NCI-H69 (cell line): Measurements from ENCODE around the gene CDCA3.
"Not testable (repeated sequence)": the region's sequence is repeated elsewhere in the genome, so short reads cannot be mapped to it uniquely, and the experiment has no call there.

Experiments used
- DNase-seq: peaks from one replicate; lab custom pipeline; 2025; lab: John Stamatoyannopoulos, UW

Gene CDCA3

DNA sequence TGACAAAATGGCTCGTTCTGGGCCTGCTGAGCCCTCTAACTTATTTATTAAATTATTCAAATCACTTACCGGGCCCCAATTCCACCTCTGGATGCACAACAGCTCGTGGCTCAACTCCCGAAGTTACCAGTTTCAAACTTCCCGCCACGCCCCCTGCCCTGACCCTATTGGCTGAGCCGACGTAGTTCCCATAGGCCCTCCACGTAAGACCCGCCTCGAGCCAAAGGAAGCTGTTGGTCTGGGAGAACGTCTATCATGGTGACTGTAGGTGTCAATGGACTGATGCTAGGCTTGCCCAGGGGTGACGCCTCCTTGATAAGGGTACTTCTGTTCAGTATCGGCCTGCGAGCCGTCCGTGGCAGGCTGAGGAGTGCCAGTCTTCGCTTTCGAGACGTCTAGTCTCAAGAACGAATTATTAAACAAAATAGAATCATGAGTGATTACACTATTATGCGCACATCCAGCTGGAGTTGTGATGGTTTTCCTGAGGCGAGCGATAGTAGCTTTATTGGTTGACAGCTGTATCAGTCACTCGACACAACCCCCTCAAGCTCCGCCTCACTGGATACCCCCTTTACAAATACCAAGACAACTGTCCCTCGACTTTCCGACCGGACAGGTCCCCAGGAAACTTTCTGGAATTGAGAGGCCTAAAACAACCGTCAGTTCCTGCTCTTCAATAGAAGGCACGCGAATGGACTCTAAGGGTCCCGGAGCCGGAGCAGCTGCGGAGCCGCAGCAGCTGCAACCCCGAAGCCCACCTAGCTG lies at the start of gene CDCA3:
TSS of gene CDCA3 (minus strand) at position 134 of the 768 bp plus-strand sequence. CDS start 334 bp downstream, outside the sequence.
- DNase-seq, result peak; percentile 99

DNA sequence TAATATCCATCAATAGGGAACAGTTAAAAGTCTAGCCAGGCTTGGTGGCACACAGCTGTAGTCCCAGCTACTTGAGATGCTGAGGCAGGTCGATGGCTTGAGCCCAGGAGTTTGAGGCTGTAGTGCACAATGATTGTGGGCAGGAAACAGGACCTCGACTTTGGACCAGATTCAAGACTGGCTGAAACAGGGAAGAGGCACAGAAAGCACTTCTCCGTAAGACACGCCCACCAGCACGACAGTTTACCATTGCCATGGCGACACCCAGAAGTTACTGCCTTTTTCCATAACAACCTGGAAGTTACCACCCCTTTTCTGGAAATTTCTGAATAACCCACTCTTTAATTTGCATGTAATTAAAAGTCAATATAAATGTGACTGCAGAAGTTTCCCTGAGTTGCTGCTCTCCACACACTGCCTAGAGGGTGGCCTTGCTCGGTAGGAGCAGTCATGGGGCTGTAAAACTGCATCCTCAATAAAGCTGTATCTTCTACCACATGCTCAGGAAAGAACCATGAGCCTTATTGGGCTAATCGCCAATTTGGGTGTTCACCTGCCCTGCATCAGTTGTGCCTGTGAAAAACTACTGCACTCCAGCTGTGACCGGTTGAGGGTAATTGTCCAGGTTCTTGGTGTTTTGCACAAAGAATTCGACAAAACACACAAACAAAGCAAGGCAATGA lies 48.9 kb upstream of the CDCA3 start:
- DNase-seq, result peak; percentile 97

DNA sequence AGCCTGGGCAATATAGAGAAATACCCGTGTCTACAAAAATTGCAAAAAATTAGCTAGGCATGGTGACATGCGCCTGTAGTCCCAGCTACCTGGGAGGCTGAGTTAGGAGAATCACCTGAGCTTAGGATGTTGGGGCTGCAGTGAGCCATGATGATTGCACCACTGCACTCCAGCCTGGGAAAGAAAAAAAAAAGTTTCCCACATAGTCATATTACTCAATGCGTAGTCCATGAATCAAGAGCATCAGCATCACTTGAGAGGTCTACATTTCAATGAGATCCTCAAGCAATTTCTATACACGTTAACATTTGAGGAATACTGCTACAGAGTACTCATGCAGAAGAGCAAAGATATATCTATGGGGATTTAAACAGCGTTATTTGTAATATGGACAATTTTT lies 48.3 kb upstream of the CDCA3 start:
- DNase-seq, result no peak

- DNase-seq, result no peak
Observed at GRCh38 chr12:6896846-6897435, 45.9 kb upstream of the CDCA3 start.

GRCh38 chr12:6894321-6894720 lies 43.2 kb upstream of the CDCA3 start:
- no peak for DNase-seq

DNA sequence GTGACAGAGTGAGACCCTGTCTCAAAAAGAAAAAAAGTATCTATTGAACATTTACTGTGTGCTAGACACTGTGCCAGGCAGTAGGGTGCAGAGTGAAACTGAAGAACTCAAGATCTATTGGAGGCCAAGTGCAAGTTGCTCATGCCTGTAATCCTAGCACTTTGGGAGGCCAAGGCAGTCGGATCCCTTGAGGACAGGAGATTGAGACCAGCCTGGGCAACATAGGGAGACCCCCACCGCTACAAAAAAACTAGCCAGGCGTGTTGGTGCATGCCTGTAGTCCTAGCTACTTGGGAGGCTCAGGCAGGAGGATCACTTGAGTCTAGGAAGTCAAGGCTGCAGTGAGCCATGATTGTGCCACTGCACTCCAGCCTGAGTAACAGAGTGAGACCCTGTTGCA lies 41.6 kb upstream of the CDCA3 start:
- DNase-seq, result not testable (repeated sequence)

- DNase-seq, result no peak
Observed at GRCh38 chr12:6891646-6892001, 40.5 kb upstream of the CDCA3 start.

DNA sequence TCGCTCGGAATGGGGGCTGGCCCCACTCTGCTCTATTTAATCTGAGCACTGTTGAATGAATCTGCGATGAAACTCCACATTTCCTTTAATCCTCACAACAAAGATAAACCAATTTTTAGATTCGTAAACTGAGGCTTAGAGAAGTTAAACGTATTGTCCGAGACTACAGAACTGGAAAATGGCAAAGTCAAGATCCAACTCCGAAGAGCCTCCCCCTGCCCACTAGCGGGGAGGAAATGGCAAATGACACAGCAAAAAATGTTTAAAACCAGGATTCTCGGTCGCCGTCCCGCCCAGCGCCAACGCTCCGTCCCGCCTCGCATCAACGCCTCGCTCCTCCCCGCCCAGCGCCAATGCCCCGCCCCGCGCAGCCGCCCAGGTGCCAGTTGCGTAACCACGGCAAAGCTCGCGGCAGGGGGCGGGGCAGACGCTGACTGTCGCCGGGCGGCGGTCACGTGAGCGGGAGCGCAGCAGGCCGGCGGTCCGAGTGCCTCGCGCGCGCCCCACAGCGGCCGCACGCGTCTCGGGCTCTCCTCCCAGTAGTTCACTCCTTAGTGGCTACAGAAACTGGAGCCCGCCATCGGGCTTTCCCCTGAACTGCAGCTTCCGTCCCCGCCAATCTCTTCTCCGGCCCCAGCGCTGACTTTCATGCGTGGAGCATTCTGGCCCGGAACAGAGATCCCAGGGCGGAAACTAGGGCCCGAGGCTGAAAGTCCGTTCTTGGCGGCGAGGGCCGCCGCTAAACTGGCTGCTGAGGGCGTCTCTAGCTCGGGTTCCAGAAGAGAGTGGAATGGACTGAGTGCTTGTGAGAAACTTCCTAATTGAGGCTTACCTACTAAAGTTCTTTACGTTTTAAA lies 39.9 kb upstream of the CDCA3 start:
- peak; percentile 99 for DNase-seq

DNA sequence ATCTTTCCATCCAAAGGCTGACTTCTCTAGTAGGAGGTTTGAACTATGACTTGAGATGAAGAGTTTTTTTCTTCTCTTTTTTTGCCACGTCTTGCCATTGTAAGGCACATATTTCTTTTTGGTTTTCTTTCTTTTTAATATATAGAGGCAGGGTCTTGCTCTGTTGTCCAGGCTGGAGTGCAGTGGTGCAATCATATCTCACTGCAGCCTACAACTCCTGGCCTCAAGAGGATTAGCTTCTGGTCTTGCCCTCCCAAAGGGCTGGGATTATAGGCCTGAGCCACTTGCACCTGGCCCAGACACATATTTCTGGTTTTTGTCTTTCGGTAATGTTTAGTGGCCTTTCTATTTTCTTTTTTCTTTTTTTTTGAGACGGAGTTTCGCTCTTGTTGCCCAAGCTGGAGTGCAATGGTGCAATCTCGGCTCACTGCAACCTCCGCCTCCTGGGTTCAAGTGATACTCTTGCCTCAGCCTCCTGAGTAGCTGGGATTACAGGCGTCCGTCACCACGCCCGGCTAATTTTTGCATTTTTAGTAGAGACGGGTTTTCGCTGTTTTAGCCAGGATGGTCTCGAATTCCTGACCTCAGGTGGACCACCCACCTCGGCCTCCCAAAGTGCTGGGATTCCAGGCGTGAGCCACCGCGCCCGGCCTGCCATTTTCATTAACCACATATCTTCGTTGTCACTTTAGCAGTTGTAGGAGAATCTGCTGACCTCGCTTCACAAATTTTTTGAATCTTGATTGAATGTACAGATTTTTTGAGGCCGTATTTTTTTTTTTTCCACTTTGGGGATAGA lies 38.9 kb upstream of the CDCA3 start:
- DNase-seq, result not testable (repeated sequence)

- DNase-seq, result not testable (repeated sequence)
Observed at GRCh38 chr12:6888794-6889193, 37.7 kb upstream of the CDCA3 start.

DNA sequence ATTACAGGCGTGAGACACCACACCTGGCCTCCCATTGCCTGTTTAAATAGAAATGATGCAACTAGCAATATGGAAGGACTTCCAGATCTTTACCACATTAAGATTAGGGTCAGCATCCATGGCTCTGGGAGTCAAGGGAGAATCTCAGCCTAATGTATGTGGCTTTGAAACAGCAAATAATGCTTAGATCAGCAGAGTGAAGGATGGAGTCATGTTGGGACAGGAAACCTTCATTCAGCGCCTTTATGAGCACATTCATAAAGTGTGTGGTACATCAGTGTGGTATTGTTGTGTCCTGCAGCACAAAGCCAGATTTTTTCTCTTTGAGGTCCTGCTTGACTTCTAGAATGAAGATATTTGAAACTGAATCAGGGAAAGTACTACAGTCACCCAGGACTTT lies 37.3 kb upstream of the CDCA3 start:
- DNase-seq, result no peak

DNA sequence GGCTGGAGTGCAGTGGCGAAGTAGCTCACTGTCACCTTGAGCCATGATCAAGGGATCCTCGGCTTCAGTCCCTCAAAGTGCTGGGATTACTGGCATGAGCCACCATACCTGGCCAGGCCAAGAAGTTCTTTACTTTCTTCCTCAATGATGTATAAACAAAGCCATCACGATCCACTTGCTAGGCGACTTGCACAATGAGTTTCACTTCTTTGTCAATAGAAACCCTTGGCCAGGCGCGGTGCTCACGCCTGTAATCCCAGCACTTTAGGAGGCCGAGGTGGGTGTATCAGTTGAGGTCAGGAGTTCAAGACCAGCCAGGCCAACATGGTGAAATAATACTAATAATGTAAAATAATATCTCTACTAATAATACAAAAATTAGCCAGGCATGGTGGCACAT lies 36.4 kb upstream of the CDCA3 start:
- DNase-seq, result no peak

DNA sequence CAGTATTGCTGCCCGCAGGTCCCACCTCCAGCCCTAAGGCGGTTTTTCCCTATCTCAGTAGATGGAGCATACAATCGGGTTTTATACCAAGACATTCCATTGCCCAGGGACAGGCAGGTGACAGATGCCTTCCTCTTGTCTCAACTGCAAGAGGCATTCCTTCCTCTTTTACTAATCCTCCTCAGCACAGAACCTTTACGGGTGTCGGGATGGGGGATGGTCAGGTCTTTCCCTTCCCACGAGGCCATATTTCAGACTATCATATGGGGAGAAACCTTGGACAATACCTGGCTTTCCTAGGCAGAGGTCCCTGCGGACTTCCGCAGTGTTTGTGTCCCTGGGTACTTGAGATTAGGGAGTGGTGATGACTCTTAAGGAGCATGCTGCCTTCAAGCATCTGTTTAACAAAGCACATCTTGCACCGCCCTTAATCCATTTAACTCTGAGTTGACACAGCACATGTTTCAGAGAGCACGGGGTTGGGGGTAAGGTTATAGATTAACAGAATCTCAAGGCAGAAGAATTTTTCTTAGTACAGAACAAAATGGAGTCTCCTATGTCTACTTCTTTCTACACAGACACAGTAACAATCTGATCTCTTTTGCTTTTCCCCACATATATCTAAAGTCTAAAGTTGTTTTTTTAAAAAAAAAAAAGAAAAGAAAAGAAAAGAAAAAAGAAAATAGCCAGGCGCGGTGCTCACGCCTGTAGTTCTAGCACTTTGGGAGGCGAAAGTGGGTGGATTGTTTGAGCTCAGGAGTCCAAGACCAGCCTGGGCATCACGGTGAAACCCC lies 35.3 kb upstream of the CDCA3 start:
- not testable (repeated sequence) for DNase-seq

DNA sequence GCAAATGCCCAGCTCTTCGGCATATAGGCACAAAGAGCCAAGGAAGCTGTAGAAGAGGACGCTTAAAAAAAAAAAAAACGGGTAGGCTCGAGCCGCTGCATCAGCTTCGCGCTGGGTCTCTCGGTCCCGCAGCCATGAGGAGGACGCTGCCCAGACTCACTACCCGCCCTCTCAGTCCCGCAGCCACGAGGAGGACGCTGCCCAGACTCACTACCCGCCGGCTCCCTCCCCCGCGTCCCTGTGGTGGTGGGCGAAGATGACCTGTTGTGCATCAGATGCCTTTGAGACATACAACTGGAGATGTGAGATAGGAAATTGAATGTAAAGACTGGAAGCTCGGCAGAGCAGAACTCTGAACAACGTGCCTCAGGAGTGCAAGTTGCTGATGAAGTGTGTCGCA lies 33.5 kb upstream of the CDCA3 start:
- DNase-seq, result no peak

GRCh38 chr12:6883683-6884082 lies 32.6 kb upstream of the CDCA3 start:
- DNase-seq, result no peak

DNA sequence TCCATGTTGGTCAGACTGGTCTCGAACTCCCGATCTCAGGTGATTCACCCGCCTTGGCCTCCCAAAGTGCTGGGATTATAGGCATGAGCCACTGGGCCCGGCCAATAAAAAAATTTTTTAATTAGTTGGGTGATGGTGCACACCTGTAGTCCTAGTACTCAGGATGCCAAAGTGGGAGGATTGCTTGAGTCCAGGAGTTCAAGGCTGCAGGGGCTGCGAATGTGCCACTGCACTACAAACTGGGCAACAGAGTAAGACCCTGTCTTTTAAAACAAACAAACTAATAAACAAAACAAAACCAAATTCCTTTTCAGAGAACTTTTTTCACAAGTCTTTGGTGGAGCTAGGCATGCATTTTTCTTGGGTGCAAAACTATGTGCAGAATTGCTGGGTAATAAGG lies 32.2 kb upstream of the CDCA3 start:
- DNase-seq, result no peak

DNA sequence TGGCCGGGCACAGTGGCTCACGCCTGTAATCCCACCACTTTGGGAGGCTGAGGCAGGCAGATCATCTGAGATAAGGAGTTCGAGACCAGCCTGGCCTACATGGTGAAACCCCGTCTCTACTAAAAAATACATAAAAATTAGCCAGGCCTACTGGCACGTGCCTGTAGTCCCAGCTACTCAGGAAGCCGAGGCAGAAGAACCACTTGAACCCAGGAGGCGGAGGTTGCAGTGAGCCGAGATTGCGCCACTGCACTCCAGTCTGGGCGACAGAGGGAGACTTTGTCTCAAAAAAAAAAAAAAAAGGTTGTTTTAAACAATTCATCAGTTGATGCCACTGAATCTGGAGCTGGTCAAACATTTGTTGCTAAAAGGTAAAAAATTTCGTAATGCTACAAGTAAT lies 28.7 kb upstream of the CDCA3 start:
- DNase-seq, result not testable (repeated sequence)

DNA sequence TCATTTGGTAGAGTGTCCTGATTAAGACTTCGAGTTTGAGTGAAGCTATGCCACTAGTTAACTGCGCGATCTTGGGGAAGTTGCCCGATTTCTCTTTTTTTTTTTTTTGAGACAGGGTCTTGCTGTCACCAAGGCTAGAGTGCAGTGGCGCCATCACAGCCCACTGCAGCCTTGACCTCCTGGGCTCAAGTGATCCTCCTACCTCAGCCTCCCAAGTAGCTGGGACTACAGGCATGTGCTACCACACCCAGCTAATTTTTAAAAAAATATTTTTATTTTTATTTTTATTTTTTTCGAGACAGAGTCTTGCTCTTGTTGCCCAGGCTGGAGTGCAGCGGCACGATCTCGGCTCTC lies 22.9 kb upstream of the CDCA3 start:
- not testable (repeated sequence) for DNase-seq

GRCh38 chr12:6873094-6874014 lies 22.3 kb upstream of the CDCA3 start, which contains the start of gene SPSB2:
SPSB2 (minus strand) TSS chr12:6873303; CDS start chr12:6872901, 402 bp downstream.
- peak; percentile 98 for DNase-seq
